ENCODE data around the gene PGP. TPM values are rescaled to one million over a fixed set of nuclear protein-coding genes. Genes with fewer than 3 reads are reported as not detected.

Gene PGP
- total and polyA plus RNA-seq, 12 donors, result 21.1 to 48.3 (median 27.3) TPM

GRCh38 chr16:2223221-2223941 is 8.7 kb upstream of the PGP start, which contains the start of gene E4F1:
E4F1 (plus strand) TSS chr16:2223591; CDS start chr16:2223614, 23 bp downstream.
- ATAC-seq (peak; percentile 99 to 100 (median 100)), DNase-seq (peak; percentile 100)
- Histone ChIP-seq H3K9me3 (no peaks in the 10 kb centered on the region), H3K4me1 (peaks cover 10 to 32% (median 25%) of the 10 kb centered on the region in 9 donors), H3K36me3 (peaks cover 0 to 26% (median 5%) of the 10 kb centered on the region in 9 donors), H3K4me3 (peak within 1 kb of the TSS; percentile 69 to 96 (median 92)), H3K27ac (peak within 1 kb of the TSS; percentile 49 to 96 (median 90)), H3K27me3 (no peaks in the 10 kb centered on the region)
- WGBS, 2 donors, result 0% methylated on average over 79 to 82 of the region's 82 CpGs
- intact Hi-C loops (cut with DNase I), result loop anchor here in 1 of 10 donors (5.0 kb wide), 1 partner anchor 211 kb away; no protein-coding TSS in a partner anchor
- peak in 5 of 9 donors; percentile 8 to 34 (median 19) for TF ChIP-seq CTCF (IDR thresholded peaks at IDR 0.05)

GRCh38 chr16:2216330-2216729 is 1.7 kb upstream of the PGP start:
- TF ChIP-seq CTCF (IDR thresholded peaks at IDR 0.05), result no peak
- peaks cover 17 to 37% (median 28%) of the 10 kb centered on the region in 9 donors for H3K4me1 ChIP-seq
- no peak overlapping the region for H3K27ac ChIP-seq
- DNase-seq (no peak), ATAC-seq (no peak)
- WGBS, 2 donors, result 96 to 99% methylated on average over 4 of the region's 4 CpGs
- no peak overlapping the region for H3K4me3 ChIP-seq
- H3K9me3 ChIP-seq, result no peaks in the 10 kb centered on the region
- no peaks in the 10 kb centered on the region for H3K27me3 ChIP-seq
- no peaks in the 10 kb centered on the region for H3K36me3 ChIP-seq
- intact Hi-C loops (cut with DNase I), result no loop called here

- WGBS, 2 donors, result 1% methylated on average over 68 to 98 of the region's 98 CpGs
- intact Hi-C loops (cut with DNase I), result no loop called here
- no peak for DNase-seq
- peak overlapping the region; percentile 22 to 94 (median 86) for H3K27ac ChIP-seq
- peaks cover 0 to 13% (median 2%) of the 10 kb centered on the region in 9 donors for H3K36me3 ChIP-seq
- no peak for ATAC-seq
- H3K4me3 ChIP-seq, result peak overlapping the region; percentile 40 to 97 (median 86)
- no peaks in the 10 kb centered on the region for H3K9me3 ChIP-seq
- peaks cover 17 to 49% (median 32%) of the 10 kb centered on the region in 9 donors for H3K4me1 ChIP-seq
- no peaks in the 10 kb centered on the region for H3K27me3 ChIP-seq
- TF ChIP-seq CTCF (IDR thresholded peaks at IDR 0.05), result no peak
Observed at GRCh38 chr16:2213817-2214718, 572 bp downstream of the PGP start.
